ENCODE data around the gene GXYLT2.
A peak's percentile ranks its signal among the peaks of the same experiment; 100 is the strongest.

Gene GXYLT2

GRCh38 chr3:72960812-72961518, 73.1 kb downstream of the GXYLT2 start:
- no peak for TF ChIP-seq CTCF (IDR thresholded peaks at IDR 0.05; ENCODE audit: insufficient read depth, low read depth, low read length, missing control alignments)
- peak; percentile 63 for DNase-seq (ENCODE audit: low read depth)
- H3K4me3 ChIP-seq (ENCODE audit: low read depth, low read length) = no peak overlapping the region

GRCh38 chr3:72961752-72962151, 73.9 kb downstream of the GXYLT2 start:
- no peak for TF ChIP-seq CTCF (IDR thresholded peaks at IDR 0.05; ENCODE audit: insufficient read depth, low read depth, low read length, missing control alignments)
- DNase-seq (ENCODE audit: low read depth) = no peak
- H3K4me3 ChIP-seq (ENCODE audit: low read depth, low read length) = no peak overlapping the region

- no peak overlapping the region for H3K4me3 ChIP-seq (ENCODE audit: low read depth, low read length)
- DNase-seq (ENCODE audit: low read depth) = no peak
- no peak for TF ChIP-seq CTCF (IDR thresholded peaks at IDR 0.05; ENCODE audit: insufficient read depth, low read depth, low read length, missing control alignments)
Observed at GRCh38 chr3:72962317-72962716, 74.5 kb downstream of the GXYLT2 start.

- no peak for DNase-seq (ENCODE audit: low read depth)
- H3K4me3 ChIP-seq (ENCODE audit: low read depth, low read length) = no peak overlapping the region
- TF ChIP-seq CTCF (IDR thresholded peaks at IDR 0.05; ENCODE audit: insufficient read depth, low read depth, low read length, missing control alignments) = no peak
Observed at GRCh38 chr3:72964633-72965032, 76.8 kb downstream of the GXYLT2 start.

- no peak for DNase-seq (ENCODE audit: low read depth)
- TF ChIP-seq CTCF (IDR thresholded peaks at IDR 0.05; ENCODE audit: insufficient read depth, low read depth, low read length, missing control alignments) = no peak
- no peak overlapping the region for H3K4me3 ChIP-seq (ENCODE audit: low read depth, low read length)
Observed at GRCh38 chr3:72968266-72968664, 80.4 kb downstream of the GXYLT2 start.

GRCh38 chr3:72969766-72970165, 81.9 kb downstream of the GXYLT2 start:
- TF ChIP-seq CTCF (IDR thresholded peaks at IDR 0.05; ENCODE audit: insufficient read depth, low read depth, low read length, missing control alignments) = no peak
- DNase-seq (ENCODE audit: low read depth) = no peak
- no peak overlapping the region for H3K4me3 ChIP-seq (ENCODE audit: low read depth, low read length)

- DNase-seq (ENCODE audit: low read depth) = peak; percentile 56
- no peak overlapping the region for H3K4me3 ChIP-seq (ENCODE audit: low read depth, low read length)
- no peak for TF ChIP-seq CTCF (IDR thresholded peaks at IDR 0.05; ENCODE audit: insufficient read depth, low read depth, low read length, missing control alignments)
Observed at GRCh38 chr3:72970942-72971341, 83.1 kb downstream of the GXYLT2 start.
